Keratinocyte (primary cell): ENCODE results near the gene UVSSA. TPM values are rescaled to one million over a fixed set of nuclear protein-coding genes. Genes with fewer than 3 reads are reported as not detected.

Source experiments
- DNase-seq: peaks from one replicate; pipeline ENCODE4 v3.0.0-alpha.2; 2011; ENCODE audit warnings: low read depth, missing footprints, low spot score
- FAIRE-seq: peaks from 2 replicates; lab custom pipeline; 2011; peaks lifted over from hg19 to GRCh38; lab: Jason Lieb, UNC
- H2AFZ ChIP-seq: 2 replicates; pipeline ENCODE4 v1.6.0; 2012; ENCODE audit warnings: low read length, control low read depth, inconsistent platforms; ENCODE audit not compliant: control insufficient read depth
- H3K27ac ChIP-seq: 2 replicates; pipeline ENCODE4 v1.5.1; 2011; ENCODE audit warnings: low read length; ENCODE audit not compliant: control insufficient read depth, insufficient read depth
- H3K27me3 ChIP-seq: 3 replicates; pipeline ENCODE4 v1.6.0; 2011; ENCODE audit warnings: low read length; ENCODE audit not compliant: control insufficient read depth, insufficient read depth; ENCODE audit errors: extremely low read depth
- H3K36me3 ChIP-seq, 2 experiments: 2 replicates in 1 of 2; 3 replicates in 1 of 2; pipeline ENCODE4 v1.5.1; 2011; ENCODE audit warnings: low read length in 2 of 2, mild to moderate bottlenecking in 1 of 2; ENCODE audit not compliant: control insufficient read depth in 2 of 2, insufficient read depth in 2 of 2; ENCODE audit errors: extremely low read depth in 1 of 2
- H3K4me1 ChIP-seq: 3 replicates; pipeline ENCODE4 v1.5.1; 2011; ENCODE audit warnings: low read length; ENCODE audit not compliant: control insufficient read depth, insufficient read depth; ENCODE audit errors: extremely low read depth
- H3K4me2 ChIP-seq: 3 replicates; pipeline ENCODE4 v1.6.0; 2011; ENCODE audit warnings: low read depth, low read length; ENCODE audit not compliant: control insufficient read depth, insufficient read depth; ENCODE audit errors: extremely low read depth
- H3K4me3 ChIP-seq, 3 experiments: fragments of 200-600 bp in 1 of 3; sonication (generic) in 1 of 3; 2 replicates in 2 of 3; 3 replicates in 1 of 3; pipeline ENCODE4 v1.5.1; 2011 to 2016; ENCODE audit warnings: low read length in 3 of 3, mild to moderate bottlenecking in 3 of 3, control low read depth in 2 of 3, inconsistent platforms in 1 of 3, low read depth in 1 of 3, mixed read lengths in 1 of 3, mixed run types in 1 of 3, moderate library complexity in 1 of 3; ENCODE audit not compliant: control insufficient read depth in 2 of 3, insufficient read depth in 2 of 3; ENCODE audit errors: extremely low read depth in 1 of 3
- H3K79me2 ChIP-seq: 2 replicates; pipeline ENCODE4 v1.6.0; 2012; ENCODE audit warnings: low read length; ENCODE audit not compliant: control insufficient read depth, insufficient read depth
- H3K9ac ChIP-seq: 3 replicates; pipeline ENCODE4 v1.6.0; 2011; ENCODE audit warnings: low read length; ENCODE audit not compliant: control insufficient read depth, insufficient read depth; ENCODE audit errors: extremely low read depth
- H3K9me1 ChIP-seq: 3 replicates; pipeline ENCODE4 v1.6.0; 2011; ENCODE audit warnings: low read length; ENCODE audit not compliant: control insufficient read depth, insufficient read depth; ENCODE audit errors: extremely low read depth
- H3K9me3 ChIP-seq: 2 replicates; pipeline ENCODE4 v1.5.1; 2012; ENCODE audit warnings: low read depth, low read length; ENCODE audit not compliant: control insufficient read depth
- H4K20me1 ChIP-seq: 3 replicates; pipeline ENCODE4 v1.6.0; 2011; ENCODE audit warnings: low read length; ENCODE audit not compliant: control insufficient read depth, insufficient read depth; ENCODE audit errors: extremely low read depth
- CTCF ChIP-seq, 3 experiments: IDR thresholded peaks in 1 of 3; conservative IDR thresholded peaks in 1 of 3; optimal IDR thresholded peaks in 1 of 3; 2 replicates in 2 of 3; 3 replicates in 1 of 3; pipeline versions ENCODE3 to v1.5.1; 2011; ENCODE audit warnings: low read length in 3 of 3, mild to moderate bottlenecking in 3 of 3, moderate library complexity in 2 of 3, control low read depth in 1 of 3, inconsistent platforms in 1 of 3; ENCODE audit not compliant: insufficient read depth in 2 of 3; ENCODE audit errors: extremely low read depth in 1 of 3
- EZH2 ChIP-seq: IDR thresholded peaks from one replicate; pipeline ENCODE4 v1.6.1; 2012; ENCODE audit warnings: inconsistent platforms, mild to moderate bottlenecking, low read length, moderate library complexity
- dilution Hi-C: fragments of 300-500 bp; cut with MboI; formaldehyde crosslinking; loops from one replicate; pipeline ENCODE4 v1.7.0; 2020; ENCODE audit warnings: low sequenced_read_pairs; ENCODE audit not compliant: extremely low pct_ligation_motif_present
- polyA plus RNA-seq, 5 experiments: library from polyadenylated mRNA; depleted of rRNA in 3 of 5; stranded (reverse) in 3 of 5; stranded (forward) in 1 of 5; unstranded in 1 of 5; fragments of >200 nt; gene quantifications; 1 replicate in 1 of 5; 2 replicates in 3 of 5; 3 replicates in 1 of 5; pipeline versions ENCODE4 v1.2.1 to v1.2.3, GENCODE V29; 2011 to 2012; ENCODE audit warnings: missing spikeins in 2 of 5, low read depth in 1 of 5, low replicate concordance in 1 of 5

The UVSSA gene
- polyA plus RNA-seq, 1 donor (not counting 4 experiments of a cell fraction or from before 2014, with no cell fraction given), result 4.7 TPM

- TF ChIP-seq EZH2, result no peak
- TF ChIP-seq CTCF (optimal IDR thresholded peaks at IDR 0.05 in 1 of 3, IDR thresholded peaks at IDR 0.05 in 1 of 3, conservative IDR thresholded peaks at IDR 0.05 in 1 of 3; ENCODE audit: extremely low read depth in 1 of 3, insufficient read depth in 2 of 3, low read length in 3 of 3), result no peak
- FAIRE-seq (no peak), DNase-seq (no peak)
- Histone ChIP-seq H3K9ac (no peak overlapping the region), H3K4me2 (no peak overlapping the region), H4K20me1 (no peaks in the 10 kb centered on the region), H3K4me3 (no peak overlapping the region), H3K9me3 (no peaks in the 10 kb centered on the region), H3K79me2 (no peaks in the 10 kb centered on the region), H3K9me1 (no peaks in the 10 kb centered on the region), H2AFZ (no peak overlapping the region), H3K36me3 (peaks cover 7 to 13% of the 10 kb centered on the region in 2 experiments), H3K4me1 (peaks cover 7% of the 10 kb centered on the region), H3K27me3 (no peaks in the 10 kb centered on the region), H3K27ac (no peak overlapping the region)
- dilution Hi-C loops, result no loop called here
Observed at GRCh38 chr4:1362521-1362920, 15.5 kb downstream of the UVSSA start.

- Histone ChIP-seq H3K4me2 (no peak overlapping the region), H3K9ac (no peak overlapping the region), H3K36me3 (peaks cover 8 to 9% of the 10 kb centered on the region in 2 experiments), H3K4me3 (no peak overlapping the region), H3K4me1 (peaks cover 7% of the 10 kb centered on the region), H3K27ac (no peak overlapping the region), H3K79me2 (no peaks in the 10 kb centered on the region), H3K9me3 (no peaks in the 10 kb centered on the region), H3K27me3 (no peaks in the 10 kb centered on the region), H3K9me1 (no peaks in the 10 kb centered on the region), H4K20me1 (no peaks in the 10 kb centered on the region), H2AFZ (no peak overlapping the region)
- dilution Hi-C loops, result no loop called here
- DNase-seq, result no peak
- FAIRE-seq, result no peak
- TF ChIP-seq CTCF (optimal IDR thresholded peaks at IDR 0.05 in 1 of 3, IDR thresholded peaks at IDR 0.05 in 1 of 3, conservative IDR thresholded peaks at IDR 0.05 in 1 of 3; ENCODE audit: extremely low read depth in 1 of 3, insufficient read depth in 2 of 3, low read length in 3 of 3) (no peak), EZH2 (no peak)
Observed at GRCh38 chr4:1363513-1363912, 16.5 kb downstream of the UVSSA start.
